HEK293 (cell line): ENCODE data around the gene SIRPA.

ENCODE experiments used
- CTCF ChIA-PET: fragments of 350-600 bp; formaldehyde crosslinking; extraction: SDS; loops from one replicate; lab custom pipeline; 2021; ENCODE audit warnings: antibody characterized with exemption; lab: Yijun Ruan, JAX
- POLR2A ChIA-PET: fragments of 300-600 bp; formaldehyde crosslinking; extraction: SDS; loops from one replicate; lab custom pipeline; 2020; ENCODE audit warnings: antibody characterized with exemption, inconsistent platforms; lab: Yijun Ruan, JAX
- H3K27ac ChIP-seq: fragments of 200-500 bp; sonication (Bioruptor generic); 2 replicates; pipeline ENCODE4 v1.5.1; 2014; ENCODE audit warnings: low read depth, low read length, control low read depth, inconsistent platforms; ENCODE audit errors: extremely low read depth
- H3K36me3 ChIP-seq, 2 experiments: fragments of 200-500 bp in 1 of 2; sonication (Bioruptor generic) in 1 of 2; 1 replicate in 1 of 2; 2 replicates in 1 of 2; pipeline ENCODE4 v1.5.1; 2014 to 2017; ENCODE audit warnings: inconsistent platforms in 2 of 2, low read length in 2 of 2; ENCODE audit not compliant: control insufficient read depth in 2 of 2, insufficient read depth in 1 of 2
- H3K4me1 ChIP-seq: fragments of 200-500 bp; sonication (Bioruptor generic); 2 replicates; pipeline ENCODE4 v1.5.1; 2014; ENCODE audit warnings: mild to moderate bottlenecking, low read length, inconsistent platforms; ENCODE audit not compliant: control insufficient read depth, insufficient read depth
- H3K4me3 ChIP-seq: 2 replicates; pipeline ENCODE4 v1.5.1; 2011; ENCODE audit warnings: low read depth, mild to moderate bottlenecking, control low read depth, low read length, moderate library complexity
- H3K9me3 ChIP-seq: fragments of 200-500 bp; sonication (Bioruptor generic); 2 replicates; pipeline ENCODE4 v1.5.1; 2014; ENCODE audit warnings: low read depth, low read length, inconsistent platforms; ENCODE audit not compliant: control insufficient read depth, insufficient read depth
- EGR2 ChIP-seq: fragments of 450-650 bp; formaldehyde crosslinking; IDR thresholded peaks from 2 replicates; pipeline ENCODE4 v1.5.1; 2016; ENCODE audit warnings: low read depth, missing biosample characterization, missing genetic modification characterization
- GLI2 ChIP-seq: fragments of 450-650 bp; formaldehyde crosslinking; IDR thresholded peaks from 2 replicates; pipeline ENCODE4; 2017; ENCODE audit warnings: missing biosample characterization, missing genetic modification characterization, low read depth, borderline replicate concordance
- GLIS1 ChIP-seq: fragments of 450-650 bp; formaldehyde crosslinking; IDR thresholded peaks from 2 replicates; pipeline ENCODE4 v1.5.1; 2016; ENCODE audit warnings: missing biosample characterization, missing genetic modification characterization
- KLF16 ChIP-seq: fragments of 450-650 bp; formaldehyde crosslinking; IDR thresholded peaks from 2 replicates; pipeline ENCODE4 v1.5.1; 2017; ENCODE audit warnings: missing biosample characterization, missing genetic modification characterization
- PRDM1 ChIP-seq: fragments of 450-650 bp; formaldehyde crosslinking; IDR thresholded peaks from 2 replicates; pipeline ENCODE4; 2016; ENCODE audit warnings: missing biosample characterization, missing genetic modification characterization
- ZFHX2 ChIP-seq: fragments of 450-650 bp; formaldehyde crosslinking; conservative IDR thresholded peaks from 2 replicates; pipeline ENCODE4 v1.5.1; 2016; ENCODE audit warnings: missing biosample characterization, missing genetic modification characterization
- ZIC2 ChIP-seq: fragments of 450-650 bp; formaldehyde crosslinking; IDR thresholded peaks from 2 replicates; pipeline ENCODE4 v1.5.1; 2016; ENCODE audit warnings: missing biosample characterization, missing genetic modification characterization
- ZNF133 ChIP-seq: fragments of 450-650 bp; formaldehyde crosslinking; IDR thresholded peaks from 2 replicates; pipeline ENCODE4 v1.5.1; 2016; ENCODE audit warnings: missing biosample characterization, missing genetic modification characterization
- ZNF239 ChIP-seq: fragments of 450-650 bp; formaldehyde crosslinking; IDR thresholded peaks from 2 replicates; pipeline ENCODE4 v1.5.1; 2016; ENCODE audit warnings: missing biosample characterization, missing genetic modification characterization
- ZNF514 ChIP-seq: fragments of 450-650 bp; formaldehyde crosslinking; IDR thresholded peaks from 2 replicates; pipeline ENCODE4 v1.5.1; 2016; ENCODE audit warnings: missing biosample characterization, missing genetic modification characterization
- ZNF530 ChIP-seq: fragments of 450-650 bp; formaldehyde crosslinking; IDR thresholded peaks from 2 replicates; pipeline ENCODE4 v1.5.1; 2016; ENCODE audit warnings: low read depth, missing biosample characterization, missing genetic modification characterization
- ZNF560 ChIP-seq: fragments of 450-650 bp; formaldehyde crosslinking; IDR thresholded peaks from 2 replicates; pipeline ENCODE4 v1.5.1; 2017; ENCODE audit warnings: missing biosample characterization, missing genetic modification characterization, borderline replicate concordance
- ZNF596 ChIP-seq: fragments of 450-650 bp; IDR thresholded peaks from 2 replicates; pipeline ENCODE4 v1.5.0; 2018; ENCODE audit warnings: missing biosample characterization, mild to moderate bottlenecking, missing genetic modification characterization, moderate library complexity
- ZNF610 ChIP-seq: fragments of 450-650 bp; formaldehyde crosslinking; IDR thresholded peaks from 2 replicates; pipeline ENCODE4 v1.5.1; 2016; ENCODE audit warnings: missing biosample characterization, missing genetic modification characterization, borderline replicate concordance
- ZNF664 ChIP-seq: fragments of 450-650 bp; formaldehyde crosslinking; IDR thresholded peaks from 2 replicates; pipeline ENCODE4 v1.5.1; 2016; ENCODE audit warnings: missing biosample characterization, missing genetic modification characterization
- TF ChIP-seq, protein P1 (sequence below): fragments of 450-650 bp; formaldehyde crosslinking; optimal IDR thresholded peaks from 2 replicates; pipeline ENCODE3; 2016; ENCODE audit warnings: missing biosample characterization, mild to moderate bottlenecking, missing genetic modification characterization
- TF ChIP-seq, protein P2 (sequence below): fragments of 450-650 bp; formaldehyde crosslinking; IDR thresholded peaks from 2 replicates; pipeline ENCODE4 v1.5.1; 2017; ENCODE audit warnings: missing biosample characterization, mild to moderate bottlenecking, missing genetic modification characterization, moderate library complexity
- TF ChIP-seq, protein P3 (sequence below): fragments of 450-650 bp; formaldehyde crosslinking; IDR thresholded peaks from 2 replicates; pipeline ENCODE4 v1.5.1; 2016; ENCODE audit warnings: missing biosample characterization, missing genetic modification characterization, low read depth
- TF ChIP-seq, protein P4 (sequence below): fragments of 450-650 bp; formaldehyde crosslinking; conservative IDR thresholded peaks from 2 replicates; pipeline ENCODE4 v1.5.1; 2016; ENCODE audit warnings: low read depth, missing biosample characterization, missing genetic modification characterization

SIRPA gene

DNA sequence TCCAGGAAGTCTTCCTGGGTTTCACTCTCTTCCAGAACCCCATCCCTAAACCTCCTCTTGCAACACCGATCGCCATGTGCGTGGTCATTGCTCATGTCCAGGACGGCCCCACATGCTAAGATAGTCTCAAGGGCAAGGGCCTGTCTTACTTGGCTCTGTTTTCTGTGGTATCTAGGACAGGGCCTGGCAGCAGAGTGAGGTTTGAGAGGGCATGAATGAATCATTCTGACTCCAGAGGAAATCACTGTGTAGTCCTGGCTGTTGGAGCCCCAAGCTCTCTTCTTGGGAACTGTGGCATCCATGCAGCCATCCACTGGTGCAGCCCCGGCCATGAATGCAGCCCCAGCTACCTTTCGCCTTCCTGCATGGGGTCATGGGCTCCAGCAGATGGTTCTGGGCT is 12.4 kb downstream of the SIRPA start (continued):
- TF ChIP-seq, protein P1, sequence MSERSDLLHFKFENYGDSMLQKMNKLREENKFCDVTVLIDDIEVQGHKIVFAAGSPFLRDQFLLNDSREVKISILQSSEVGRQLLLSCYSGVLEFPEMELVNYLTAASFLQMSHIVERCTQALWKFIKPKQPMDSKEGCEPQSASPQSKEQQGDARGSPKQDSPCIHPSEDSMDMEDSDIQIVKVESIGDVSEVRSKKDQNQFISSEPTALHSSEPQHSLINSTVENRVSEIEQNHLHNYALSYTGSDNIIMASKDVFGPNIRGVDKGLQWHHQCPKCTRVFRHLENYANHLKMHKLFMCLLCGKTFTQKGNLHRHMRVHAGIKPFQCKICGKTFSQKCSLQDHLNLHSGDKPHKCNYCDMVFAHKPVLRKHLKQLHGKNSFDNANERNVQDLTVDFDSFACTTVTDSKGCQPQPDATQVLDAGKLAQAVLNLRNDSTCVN = no peak
- TF ChIP-seq ZNF664 (tag by site-specific recombination) = no peak
- no peak for TF ChIP-seq ZNF133 (tag by site-specific recombination)
- TF ChIP-seq GLI2 (tag by site-specific recombination) = no peak

DNA sequence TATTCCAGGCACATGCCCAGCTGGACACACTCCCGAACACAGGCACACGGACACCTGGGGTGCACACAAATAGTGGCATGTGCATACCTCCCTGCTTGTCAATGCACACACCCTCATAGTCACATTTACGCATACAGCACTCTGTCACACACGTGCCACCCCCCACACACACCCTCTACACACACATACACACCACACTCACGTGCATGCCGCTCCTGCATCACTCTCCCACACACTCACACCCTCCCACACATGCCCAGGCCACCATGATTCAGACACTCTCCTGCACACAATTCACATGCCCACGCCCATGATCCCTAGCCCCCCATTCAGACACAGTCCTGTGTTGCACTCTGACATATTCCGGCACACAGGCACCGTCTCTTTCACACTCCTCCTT is 13.0 kb downstream of the SIRPA start:
- CTCF ChIA-PET = no interaction called here
- H3K9me3 ChIP-seq = no peaks in the 10 kb centered on the region
- peak; percentile 97 for TF ChIP-seq EGR2 (tag by site-specific recombination)
- TF ChIP-seq ZIC2 (tag by site-specific recombination) = 0 out of 2 replicates have a peak, but pooled peaks have one; percentile 7
- TF ChIP-seq, protein P2, sequence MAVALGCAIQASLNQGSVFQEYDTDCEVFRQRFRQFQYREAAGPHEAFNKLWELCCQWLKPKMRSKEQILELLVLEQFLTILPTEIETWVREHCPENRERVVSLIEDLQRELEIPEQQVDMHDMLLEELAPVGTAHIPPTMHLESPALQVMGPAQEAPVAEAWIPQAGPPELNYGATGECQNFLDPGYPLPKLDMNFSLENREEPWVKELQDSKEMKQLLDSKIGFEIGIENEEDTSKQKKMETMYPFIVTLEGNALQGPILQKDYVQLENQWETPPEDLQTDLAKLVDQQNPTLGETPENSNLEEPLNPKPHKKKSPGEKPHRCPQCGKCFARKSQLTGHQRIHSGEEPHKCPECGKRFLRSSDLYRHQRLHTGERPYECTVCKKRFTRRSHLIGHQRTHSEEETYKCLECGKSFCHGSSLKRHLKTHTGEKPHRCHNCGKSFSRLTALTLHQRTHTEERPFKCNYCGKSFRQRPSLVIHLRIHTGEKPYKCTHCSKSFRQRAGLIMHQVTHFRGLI (tag by site-specific recombination) = no peak
- TF ChIP-seq ZFHX2 = peak; percentile 97
- no peak overlapping the region for H3K27ac ChIP-seq
- no peaks in the 10 kb centered on the region for H3K36me3 ChIP-seq
- H3K4me1 ChIP-seq = no peaks in the 10 kb centered on the region
- no peak overlapping the region for H3K4me3 ChIP-seq
- POLR2A ChIA-PET = no interaction called here

DNA sequence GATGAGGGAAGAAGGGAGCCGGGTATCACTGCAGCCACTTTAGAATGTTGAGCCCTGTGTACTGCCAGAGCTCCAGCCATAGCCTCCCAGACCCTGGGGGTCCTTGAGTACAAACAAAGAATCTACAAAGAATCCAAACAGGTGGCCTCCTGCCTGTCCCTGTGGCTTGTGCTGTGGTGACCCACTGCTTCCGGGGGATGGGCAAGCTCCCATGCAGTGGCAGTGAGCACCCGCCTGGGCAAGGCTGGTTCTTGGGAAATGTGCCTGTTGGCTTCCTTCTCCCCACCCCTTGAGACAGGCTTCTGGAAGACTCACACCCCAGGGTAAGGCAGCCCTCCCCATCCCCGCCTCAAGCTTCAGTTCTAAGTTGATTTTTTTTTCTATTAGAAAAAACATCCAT is 13.9 kb downstream of the SIRPA start:
- Histone ChIP-seq H3K4me3 (no peak overlapping the region), H3K4me1 (no peaks in the 10 kb centered on the region), H3K27ac (no peak overlapping the region), H3K9me3 (no peaks in the 10 kb centered on the region), H3K36me3 (no peaks in the 10 kb centered on the region)
- ChIA-PET CTCF (interaction anchor here (0.7 kb wide), 1 partner anchor 13 kb away, joined by 3 read pairs; no protein-coding TSS in a partner anchor), POLR2A (no interaction called here)
- TF ChIP-seq ZNF610 (tag by site-specific recombination) (no peak), GLIS1 (peak; percentile 69), ZIC2 (tag by site-specific recombination) (peak; percentile 37), ZFHX2 (no peak)

DNA sequence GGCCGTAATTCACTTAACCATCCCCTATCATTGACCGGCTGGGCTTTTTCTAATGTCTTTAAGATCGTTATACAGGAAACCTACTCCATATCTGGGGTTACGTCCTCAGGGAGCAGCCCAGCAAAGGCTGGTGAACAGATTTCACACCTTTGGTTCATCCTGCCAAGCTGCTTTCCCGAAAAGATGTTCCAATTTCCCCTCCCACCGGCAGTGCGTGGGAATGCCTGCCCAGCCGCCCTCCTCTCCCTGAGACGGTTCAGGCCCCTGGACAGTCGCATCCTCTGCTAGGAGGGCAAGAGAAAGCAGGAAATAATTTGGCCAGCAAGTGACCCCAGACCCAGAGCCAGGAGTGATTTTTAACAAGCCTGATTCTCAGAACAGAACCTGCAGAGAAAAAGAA is 16.3 kb downstream of the SIRPA start:
- Histone ChIP-seq H3K36me3 (peaks cover 0 to 12% of the 10 kb centered on the region in 2 experiments; a peak in 1 of 3 replicates), H3K4me3 (no peak overlapping the region), H3K9me3 (no peaks in the 10 kb centered on the region), H3K27ac (no peak overlapping the region), H3K4me1 (no peaks in the 10 kb centered on the region)
- POLR2A ChIA-PET = no interaction called here
- CTCF ChIA-PET = interaction anchor here (0.6 kb wide), 1 partner anchor 10 kb away, joined by 3 read pairs; no protein-coding TSS in a partner anchor
- TF ChIP-seq, protein P3, sequence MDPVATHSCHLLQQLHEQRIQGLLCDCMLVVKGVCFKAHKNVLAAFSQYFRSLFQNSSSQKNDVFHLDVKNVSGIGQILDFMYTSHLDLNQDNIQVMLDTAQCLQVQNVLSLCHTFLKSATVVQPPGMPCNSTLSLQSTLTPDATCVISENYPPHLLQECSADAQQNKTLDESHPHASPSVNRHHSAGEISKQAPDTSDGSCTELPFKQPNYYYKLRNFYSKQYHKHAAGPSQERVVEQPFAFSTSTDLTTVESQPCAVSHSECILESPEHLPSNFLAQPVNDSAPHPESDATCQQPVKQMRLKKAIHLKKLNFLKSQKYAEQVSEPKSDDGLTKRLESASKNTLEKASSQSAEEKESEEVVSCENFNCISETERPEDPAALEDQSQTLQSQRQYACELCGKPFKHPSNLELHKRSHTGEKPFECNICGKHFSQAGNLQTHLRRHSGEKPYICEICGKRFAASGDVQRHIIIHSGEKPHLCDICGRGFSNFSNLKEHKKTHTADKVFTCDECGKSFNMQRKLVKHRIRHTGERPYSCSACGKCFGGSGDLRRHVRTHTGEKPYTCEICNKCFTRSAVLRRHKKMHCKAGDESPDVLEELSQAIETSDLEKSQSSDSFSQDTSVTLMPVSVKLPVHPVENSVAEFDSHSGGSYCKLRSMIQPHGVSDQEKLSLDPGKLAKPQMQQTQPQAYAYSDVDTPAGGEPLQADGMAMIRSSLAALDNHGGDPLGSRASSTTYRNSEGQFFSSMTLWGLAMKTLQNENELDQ = no peak
- TF ChIP-seq PRDM1 (no peak), ZNF560 (tag by site-specific recombination) (no peak), ZNF239 (tag by site-specific recombination) (no peak), ZNF530 (no peak), KLF16 (tag by site-specific recombination) (no peak), ZNF596 (tag by site-specific recombination) (no peak), ZNF514 (tag by site-specific recombination) (no peak)
- TF ChIP-seq, protein P4, sequence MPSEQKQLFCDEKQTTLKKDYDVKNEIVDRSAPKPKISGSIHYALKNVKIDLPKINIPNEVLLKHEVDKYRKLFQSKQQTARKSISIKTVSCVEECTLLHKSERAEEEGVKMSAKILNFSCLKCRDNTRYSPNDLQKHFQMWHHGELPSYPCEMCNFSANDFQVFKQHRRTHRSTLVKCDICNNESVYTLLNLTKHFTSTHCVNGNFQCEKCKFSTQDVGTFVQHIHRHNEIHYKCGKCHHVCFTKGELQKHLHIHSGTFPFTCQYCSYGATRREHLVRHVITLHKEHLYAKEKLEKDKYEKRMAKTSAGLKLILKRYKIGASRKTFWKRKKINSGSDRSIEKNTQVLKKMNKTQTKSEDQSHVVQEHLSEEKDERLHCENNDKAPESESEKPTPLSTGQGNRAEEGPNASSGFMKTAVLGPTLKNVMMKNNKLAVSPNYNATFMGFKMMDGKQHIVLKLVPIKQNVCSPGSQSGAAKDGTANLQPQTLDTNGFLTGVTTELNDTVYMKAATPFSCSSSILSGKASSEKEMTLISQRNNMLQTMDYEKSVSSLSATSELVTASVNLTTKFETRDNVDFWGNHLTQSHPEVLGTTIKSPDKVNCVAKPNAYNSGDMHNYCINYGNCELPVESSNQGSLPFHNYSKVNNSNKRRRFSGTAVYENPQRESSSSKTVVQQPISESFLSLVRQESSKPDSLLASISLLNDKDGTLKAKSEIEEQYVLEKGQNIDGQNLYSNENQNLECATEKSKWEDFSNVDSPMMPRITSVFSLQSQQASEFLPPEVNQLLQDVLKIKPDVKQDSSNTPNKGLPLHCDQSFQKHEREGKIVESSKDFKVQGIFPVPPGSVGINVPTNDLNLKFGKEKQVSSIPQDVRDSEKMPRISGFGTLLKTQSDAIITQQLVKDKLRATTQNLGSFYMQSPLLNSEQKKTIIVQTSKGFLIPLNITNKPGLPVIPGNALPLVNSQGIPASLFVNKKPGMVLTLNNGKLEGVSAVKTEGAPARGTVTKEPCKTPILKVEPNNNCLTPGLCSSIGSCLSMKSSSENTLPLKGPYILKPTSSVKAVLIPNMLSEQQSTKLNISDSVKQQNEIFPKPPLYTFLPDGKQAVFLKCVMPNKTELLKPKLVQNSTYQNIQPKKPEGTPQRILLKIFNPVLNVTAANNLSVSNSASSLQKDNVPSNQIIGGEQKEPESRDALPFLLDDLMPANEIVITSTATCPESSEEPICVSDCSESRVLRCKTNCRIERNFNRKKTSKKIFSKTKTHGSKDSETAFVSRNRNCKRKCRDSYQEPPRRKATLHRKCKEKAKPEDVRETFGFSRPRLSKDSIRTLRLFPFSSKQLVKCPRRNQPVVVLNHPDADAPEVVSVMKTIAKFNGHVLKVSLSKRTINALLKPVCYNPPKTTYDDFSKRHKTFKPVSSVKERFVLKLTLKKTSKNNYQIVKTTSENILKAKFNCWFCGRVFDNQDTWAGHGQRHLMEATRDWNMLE (tag by site-specific recombination) = no peak
